Measurements from ENCODE around the gene VWA3A.

DNA sequence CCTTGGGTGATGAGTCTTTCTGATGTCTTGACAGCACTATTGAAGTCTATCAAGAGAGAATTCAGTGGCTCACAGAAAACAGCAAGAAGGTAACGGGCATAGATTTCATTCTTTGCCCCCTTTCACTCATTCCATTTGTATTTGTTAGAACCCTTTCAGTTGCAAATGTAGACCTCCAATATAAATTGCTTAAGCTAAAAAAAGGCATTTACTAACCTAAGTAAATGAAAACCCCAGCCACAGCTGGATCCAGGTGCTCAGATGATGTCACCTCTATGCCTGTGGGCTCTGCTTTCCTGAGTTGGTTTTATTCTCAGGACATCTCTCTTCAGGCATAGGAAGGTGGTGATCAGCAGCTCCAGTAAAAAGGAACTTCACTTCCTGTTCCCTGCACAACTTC, 11.1 kb downstream of the VWA3A start:
- TF ChIP-seq, protein P1, sequence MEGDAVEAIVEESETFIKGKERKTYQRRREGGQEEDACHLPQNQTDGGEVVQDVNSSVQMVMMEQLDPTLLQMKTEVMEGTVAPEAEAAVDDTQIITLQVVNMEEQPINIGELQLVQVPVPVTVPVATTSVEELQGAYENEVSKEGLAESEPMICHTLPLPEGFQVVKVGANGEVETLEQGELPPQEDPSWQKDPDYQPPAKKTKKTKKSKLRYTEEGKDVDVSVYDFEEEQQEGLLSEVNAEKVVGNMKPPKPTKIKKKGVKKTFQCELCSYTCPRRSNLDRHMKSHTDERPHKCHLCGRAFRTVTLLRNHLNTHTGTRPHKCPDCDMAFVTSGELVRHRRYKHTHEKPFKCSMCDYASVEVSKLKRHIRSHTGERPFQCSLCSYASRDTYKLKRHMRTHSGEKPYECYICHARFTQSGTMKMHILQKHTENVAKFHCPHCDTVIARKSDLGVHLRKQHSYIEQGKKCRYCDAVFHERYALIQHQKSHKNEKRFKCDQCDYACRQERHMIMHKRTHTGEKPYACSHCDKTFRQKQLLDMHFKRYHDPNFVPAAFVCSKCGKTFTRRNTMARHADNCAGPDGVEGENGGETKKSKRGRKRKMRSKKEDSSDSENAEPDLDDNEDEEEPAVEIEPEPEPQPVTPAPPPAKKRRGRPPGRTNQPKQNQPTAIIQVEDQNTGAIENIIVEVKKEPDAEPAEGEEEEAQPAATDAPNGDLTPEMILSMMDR (conservative IDR thresholded peaks at IDR 0.05; ENCODE audit: low read depth, low read length): no peak
- TF ChIP-seq EZH2phosphoT487 (IDR thresholded peaks at IDR 0.05; ENCODE audit: borderline replicate concordance, low read length): no peak
- no peak for TF ChIP-seq EZH2 (IDR thresholded peaks at IDR 0.05; ENCODE audit: low read length, unreplicated experiment)
